H9 (cell line): ENCODE measurements around the gene TMEM120B. TPM values are rescaled to one million over a fixed set of nuclear protein-coding genes. Genes with fewer than 3 reads are reported as not detected.

ENCODE experiments used
- DNase-seq: peaks from one replicate; pipeline ENCODE4 v3.0.0-alpha.2; 2017
- H2AFZ ChIP-seq: one replicate; pipeline ENCODE4 v1.6.1; 2013; ENCODE audit warnings: mild to moderate bottlenecking, low read length, control low read depth, moderate library complexity
- H2AK5ac ChIP-seq: 2 replicates; pipeline ENCODE4 v1.6.1; 2013; ENCODE audit warnings: low read length, control low read depth, mixed read lengths; ENCODE audit not compliant: insufficient read length
- H2BK120ac ChIP-seq: one replicate; pipeline ENCODE4 v1.6.1; 2013; ENCODE audit warnings: low read depth, mild to moderate bottlenecking, low read length, control low read depth, inconsistent platforms; ENCODE audit not compliant: poor library complexity, severe bottlenecking
- H2BK12ac ChIP-seq: 2 replicates; pipeline ENCODE4 v1.6.1; 2013; ENCODE audit warnings: low read length, control low read depth, mixed read lengths, low read depth; ENCODE audit not compliant: insufficient read length
- H2BK15ac ChIP-seq: 2 replicates; pipeline ENCODE4 v1.6.1; 2013; ENCODE audit warnings: low read depth, low read length, control low read depth
- H2BK20ac ChIP-seq: one replicate; pipeline ENCODE4 v1.6.1; 2013; ENCODE audit warnings: low read depth, mild to moderate bottlenecking, low read length, control low read depth, inconsistent platforms; ENCODE audit not compliant: poor library complexity, severe bottlenecking
- H2BK5ac ChIP-seq: 2 replicates; pipeline ENCODE4 v1.6.1; 2013; ENCODE audit warnings: low read length, control low read depth, mixed read lengths; ENCODE audit not compliant: insufficient read length
- H3K14ac ChIP-seq: 2 replicates; pipeline ENCODE4 v1.6.1; 2013; ENCODE audit warnings: low read length, control low read depth; ENCODE audit not compliant: insufficient read depth
- H3K18ac ChIP-seq: 2 replicates; pipeline ENCODE4 v1.6.1; 2013; ENCODE audit warnings: low read depth, mild to moderate bottlenecking, mixed read lengths, low read length, control low read depth; ENCODE audit not compliant: insufficient read length
- H3K23ac ChIP-seq: 2 replicates; pipeline ENCODE4 v1.6.1; 2013; ENCODE audit warnings: low read length, control low read depth, mixed read lengths, low read depth; ENCODE audit not compliant: insufficient read length
- H3K23me2 ChIP-seq: 2 replicates; pipeline ENCODE4 v1.6.1; 2013; ENCODE audit warnings: low read depth, mild to moderate bottlenecking, mixed read lengths, low read length, control low read depth; ENCODE audit not compliant: insufficient read length, poor library complexity, severe bottlenecking
- H3K27ac ChIP-seq: 2 replicates; pipeline ENCODE4 v1.5.1; 2013; ENCODE audit warnings: low read length, control low read depth, mixed read lengths, low read depth; ENCODE audit not compliant: insufficient read length
- H3K27me3 ChIP-seq: 2 replicates; pipeline ENCODE4 v1.6.1; 2013; ENCODE audit warnings: low read length, control low read depth, inconsistent platforms; ENCODE audit not compliant: insufficient read depth
- H3K4ac ChIP-seq: 2 replicates; pipeline ENCODE4 v1.6.1; 2013; ENCODE audit warnings: low read depth, mild to moderate bottlenecking, control low read depth, inconsistent platforms, low read length, moderate library complexity
- H3K4me1 ChIP-seq: 2 replicates; pipeline ENCODE4 v1.6.1; 2013; ENCODE audit warnings: low read length, control low read depth, inconsistent platforms; ENCODE audit not compliant: insufficient read depth
- H3K4me2 ChIP-seq: 2 replicates; pipeline ENCODE4 v1.6.1; 2013; ENCODE audit warnings: low read length, control low read depth, mixed read lengths; ENCODE audit not compliant: insufficient read length, insufficient read depth
- H3K56ac ChIP-seq: 2 replicates; pipeline ENCODE4 v1.6.1; 2013; ENCODE audit warnings: low read depth, mild to moderate bottlenecking, mixed read lengths, low read length, control low read depth; ENCODE audit not compliant: insufficient read length
- H3K79me1 ChIP-seq: 2 replicates; pipeline ENCODE4 v1.6.1; 2013; ENCODE audit warnings: low read depth, mild to moderate bottlenecking, moderate library complexity, low read length, control low read depth, inconsistent platforms; ENCODE audit not compliant: insufficient read depth, poor library complexity, severe bottlenecking
- H3K79me2 ChIP-seq: 2 replicates; pipeline ENCODE4 v1.6.1; 2013; ENCODE audit warnings: low read length, control low read depth, inconsistent platforms; ENCODE audit not compliant: insufficient read depth
- H3K9ac ChIP-seq: 2 replicates; pipeline ENCODE4 v1.6.1; 2013; ENCODE audit warnings: low read length, control low read depth, mixed read lengths; ENCODE audit not compliant: insufficient read length; ENCODE audit errors: extremely low read depth
- H3K9me3 ChIP-seq: one replicate; pipeline ENCODE4 v1.6.1; 2013; ENCODE audit warnings: low read depth, low read length, inconsistent platforms; ENCODE audit not compliant: control insufficient read depth
- H3T11ph ChIP-seq: one replicate; pipeline ENCODE4 v1.6.1; 2013; ENCODE audit warnings: mild to moderate bottlenecking, low read length, control low read depth, inconsistent platforms
- H4K20me1 ChIP-seq: one replicate; pipeline ENCODE4 v1.6.1; 2013; ENCODE audit not compliant: control insufficient read depth, insufficient read length, insufficient read depth
- H4K5ac ChIP-seq: 2 replicates; pipeline ENCODE4 v1.6.1; 2013; ENCODE audit warnings: low read depth, mild to moderate bottlenecking, mixed read lengths, low read length, control low read depth; ENCODE audit not compliant: insufficient read length
- H4K8ac ChIP-seq: replicated peaks from 2 replicates; pipeline ENCODE4 v1.6.1; 2013; ENCODE audit warnings: low read length, control low read depth, mixed read lengths, low read depth; ENCODE audit not compliant: insufficient read length
- H4K91ac ChIP-seq: 2 replicates; pipeline ENCODE4 v1.6.1; 2013; ENCODE audit warnings: low read depth, mild to moderate bottlenecking, moderate library complexity, mixed read lengths, low read length, control low read depth; ENCODE audit not compliant: insufficient read length
- H3K27ac Mint-ChIP-seq, 3 experiments: 2 replicates in 2 of 3; 3 replicates in 1 of 3; pipeline ENCODE4 v1.8.0; 2020 to 2021; ENCODE audit warnings: mixed read lengths in 3 of 3, mild to moderate bottlenecking in 1 of 3, moderate library complexity in 1 of 3
- H3K27me3 Mint-ChIP-seq: 2 replicates; pipeline ENCODE4 v1.8.0; 2021; ENCODE audit warnings: low read depth, mild to moderate bottlenecking, moderate library complexity, mixed read lengths
- H3K36me3 Mint-ChIP-seq, 3 experiments: 2 replicates in 2 of 3; 3 replicates in 1 of 3; pipeline ENCODE4 v1.8.0; 2020 to 2021; ENCODE audit warnings: low read depth in 3 of 3, mixed read lengths in 3 of 3; ENCODE audit not compliant: insufficient read depth in 1 of 3
- H3K4me1 Mint-ChIP-seq, 2 experiments: 2 replicates each; pipeline ENCODE4 v1.8.0; 2020; ENCODE audit warnings: mixed read lengths in 2 of 2
- H3K4me3 Mint-ChIP-seq, 2 experiments: 2 replicates in 1 of 2; 3 replicates in 1 of 2; pipeline ENCODE4 v1.8.0; 2020 to 2021; ENCODE audit warnings: mild to moderate bottlenecking in 2 of 2, mixed read lengths in 2 of 2, moderate library complexity in 1 of 2
- H3K9me3 Mint-ChIP-seq, 2 experiments: 2 replicates in 1 of 2; 3 replicates in 1 of 2; pipeline ENCODE4 v1.8.0; 2020; ENCODE audit warnings: mild to moderate bottlenecking in 2 of 2, mixed read lengths in 2 of 2, moderate library complexity in 1 of 2
- CTCF ChIP-seq: fragments of 200-600 bp; sonication (generic); conservative IDR thresholded peaks from 3 replicates; pipeline ENCODE4 v1.8.0; 2021; ENCODE audit warnings: antibody characterized with exemption, mild to moderate bottlenecking
- WGBS: extraction: QIAGEN DNeasy Blood & Tissue Kit; methylation state at CpG from one replicate; pipeline ENCODE4 v1.1.7; 2013; ENCODE audit warnings: missing lambda C conversion rate, low lambda C conversion rate, mixed read lengths; ENCODE audit not compliant: insufficient read length; ENCODE audit errors: extremely low coverage; 5-methylcytosine and 5-hydroxymethylcytosine counted together
- total RNA-seq: library from RNA; stranded (reverse); gene quantifications from 2 replicates; pipeline ENCODE4 v1.2.1, GENCODE V29; 2021

TMEM120B gene
- total RNA-seq, 1 experiment from 2014 or later = 25.8 TPM

DNA sequence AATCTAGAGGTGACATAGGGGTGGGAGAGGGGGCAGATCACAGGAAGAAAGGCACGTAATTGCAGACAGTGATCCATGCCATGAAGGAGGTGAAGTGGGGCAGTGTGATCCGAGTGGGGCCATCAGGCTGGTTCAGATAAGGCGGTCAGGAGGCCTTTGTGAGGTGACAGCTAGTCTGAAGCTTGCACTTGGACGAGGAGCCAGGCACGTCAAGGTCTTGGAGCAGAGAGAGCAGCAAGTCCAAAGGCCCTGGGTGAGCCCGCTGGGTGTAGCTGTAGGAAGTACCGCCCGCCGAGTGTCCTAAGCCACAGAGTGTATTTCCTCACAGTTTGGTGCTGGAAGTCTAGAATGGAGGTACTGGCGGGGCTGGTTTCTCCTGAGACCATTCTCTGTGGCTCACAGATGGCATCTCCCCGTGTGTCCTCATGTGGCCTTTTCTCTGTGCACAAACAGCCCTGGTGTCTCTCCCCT is 57.3 kb downstream of the TMEM120B start:
- DNase-seq = no peak
- Histone ChIP-seq H3K9me3 (no peaks in the 10 kb centered on the region), H3K14ac (no peak overlapping the region), H3K4me1 (no peaks in the 10 kb centered on the region), H2BK15ac (no peak overlapping the region), H2AK5ac (no peak overlapping the region), H3K27me3 (no peaks in the 10 kb centered on the region), H2BK5ac (no peak overlapping the region), H4K20me1 (peaks cover 3% of the 10 kb centered on the region), H3K18ac (no peak overlapping the region), H3K27ac (no peak overlapping the region), H3K23me2 (no peaks in the 10 kb centered on the region), H4K8ac (no peak overlapping the region), H2BK12ac (no peak overlapping the region), H4K5ac (no peak overlapping the region), H2BK20ac (no peak overlapping the region), H4K91ac (no peak overlapping the region), H2AFZ (no peak overlapping the region), H3K4me2 (no peak overlapping the region), H2BK120ac (no peak overlapping the region), H3K56ac (no peak overlapping the region), H3T11ph (no peak overlapping the region), H3K79me2 (no peaks in the 10 kb centered on the region), H3K4ac (no peak overlapping the region), H3K79me1 (no peaks in the 10 kb centered on the region), H3K23ac (no peak overlapping the region), H3K9ac (no peak overlapping the region)
- Mint-ChIP-seq H3K4me1 (peaks cover 14 to 25% of the 10 kb centered on the region in 2 experiments), H3K9me3 (no peaks in the 10 kb centered on the region), H3K27me3 (peaks cover 1% of the 10 kb centered on the region; the same call in 1 of the 2 replicates), H3K36me3 (peaks cover 0 to 12% (median 0%) of the 10 kb centered on the region in 3 experiments; a peak in 3 of 7 replicates), H3K4me3 (no peak overlapping the region), H3K27ac (peak overlapping the region; percentile 77 to 86 (median 83); a peak in 5 of 7 replicates)
- no peak for TF ChIP-seq CTCF
- WGBS = no CpG with 5 or more reads among the region's 11 CpGs
